ENCODE results near the gene CTRB1.

DNA sequence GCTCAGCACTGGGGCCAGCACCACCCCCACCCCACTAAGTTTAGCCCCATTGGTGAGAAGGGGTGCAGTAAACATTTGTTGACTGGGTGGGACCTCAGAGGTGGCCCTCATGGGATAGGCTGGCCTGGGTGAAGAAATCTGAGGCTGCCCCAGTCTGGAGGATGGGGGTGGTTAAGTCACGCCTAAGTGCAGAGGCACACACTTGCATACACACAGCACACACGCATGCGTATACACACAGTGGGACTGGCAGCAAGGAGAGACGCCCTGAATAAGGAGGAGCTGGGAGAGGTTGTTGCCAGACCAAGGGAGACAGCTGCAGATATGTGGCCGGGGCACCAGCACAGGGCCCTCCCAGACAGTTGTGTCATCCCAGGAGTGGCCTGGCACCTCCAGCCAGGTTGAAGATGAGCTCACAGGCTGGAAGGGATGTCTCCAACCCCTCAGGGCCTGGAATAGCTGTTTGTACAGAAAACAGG lies 35.6 kb downstream of the CTRB1 start:
- no peak for TF ChIP-seq YY1 (IDR thresholded peaks at IDR 0.05; ENCODE audit: low read depth, low read length)
- TF ChIP-seq TBP (IDR thresholded peaks at IDR 0.05; ENCODE audit: low read depth, low read length) = no peak
- TF ChIP-seq EP300 (IDR thresholded peaks at IDR 0.05; ENCODE audit: borderline replicate concordance in 1 of 2, low read depth in 2 of 2, low read length in 2 of 2) = no peak
- TF ChIP-seq SUZ12 (IDR thresholded peaks at IDR 0.05; ENCODE audit: low read length) = no peak
- TF ChIP-seq CTBP2 (IDR thresholded peaks at IDR 0.05; ENCODE audit: borderline replicate concordance, insufficient read depth, insufficient read length, low read length) = no peak
- no peak for TF ChIP-seq RNF2 (IDR thresholded peaks at IDR 0.05; ENCODE audit: borderline replicate concordance, low read depth, low read length, missing control alignments, poor library complexity, severe bottlenecking)
